ENCODE measurements around the gene SLMAP. TPM values are rescaled to one million over a fixed set of nuclear protein-coding genes. Genes with fewer than 3 reads are reported as not detected.

SLMAP gene
- total and polyA plus RNA-seq, 2 of the 13 experiments (the other 11 are each of a cell fraction or from before 2014, with no cell fraction given): 24.0 to 48.3 TPM

DNA sequence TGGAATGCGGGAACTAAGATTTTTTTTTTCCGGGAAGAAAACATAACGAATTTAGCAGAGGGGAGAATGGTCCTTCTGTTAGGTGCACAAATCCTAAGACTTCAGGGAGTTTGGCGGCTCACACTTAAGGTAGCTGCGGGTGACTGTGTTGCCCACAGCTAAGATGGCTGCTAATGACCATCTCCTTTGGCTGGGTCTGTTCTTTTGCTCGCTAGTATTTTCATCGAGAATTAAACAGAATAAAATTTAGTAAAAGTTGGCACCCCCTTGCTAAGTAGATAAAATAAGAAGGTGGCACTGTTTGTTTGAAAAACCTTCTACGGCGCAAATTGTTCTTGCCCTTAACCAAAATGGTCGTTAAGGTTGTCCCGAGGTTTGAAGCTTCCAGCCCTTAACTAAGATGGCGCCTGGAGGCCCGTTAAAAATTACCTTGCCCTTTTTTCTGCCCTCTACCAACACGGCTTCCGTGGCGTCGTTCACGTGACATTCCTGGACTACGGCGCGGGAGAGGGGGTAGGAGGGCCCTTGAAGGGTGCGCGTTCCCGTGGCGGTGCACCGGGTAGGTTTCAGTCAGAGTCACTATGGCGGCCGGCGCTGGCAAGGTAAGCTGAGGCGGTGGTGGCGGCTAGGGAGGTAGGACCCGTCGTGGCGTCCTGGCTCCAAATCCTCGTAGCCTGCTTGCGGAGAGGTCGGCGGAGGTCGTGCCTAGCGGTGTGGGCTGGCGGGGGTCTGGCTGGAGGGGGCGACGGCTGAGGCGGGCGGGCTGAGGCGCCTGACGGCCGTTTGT lies at the start of gene SLMAP (continued):
- no peak for TF ChIP-seq WIZ (CRISPR knock-in tag; IDR thresholded peaks at IDR 0.05)
- TF ChIP-seq, protein P1, sequence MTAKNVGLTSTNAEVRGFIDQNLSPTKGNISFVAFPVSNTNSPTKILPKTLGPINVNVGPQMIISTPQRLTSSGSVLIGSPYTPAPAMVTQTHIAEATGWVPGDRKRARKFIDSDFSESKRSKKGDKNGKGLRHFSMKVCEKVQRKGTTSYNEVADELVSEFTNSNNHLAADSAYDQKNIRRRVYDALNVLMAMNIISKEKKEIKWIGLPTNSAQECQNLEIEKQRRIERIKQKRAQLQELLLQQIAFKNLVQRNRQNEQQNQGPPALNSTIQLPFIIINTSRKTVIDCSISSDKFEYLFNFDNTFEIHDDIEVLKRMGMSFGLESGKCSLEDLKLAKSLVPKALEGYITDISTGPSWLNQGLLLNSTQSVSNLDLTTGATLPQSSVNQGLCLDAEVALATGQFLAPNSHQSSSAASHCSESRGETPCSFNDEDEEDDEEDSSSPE (CRISPR knock-in tag; IDR thresholded peaks at IDR 0.05): peak; percentile 79
- TF ChIP-seq ZFP36L1 (CRISPR knock-in tag; IDR thresholded peaks at IDR 0.05): peak; percentile 86
- no peak for TF ChIP-seq NFKBIZ (CRISPR knock-in tag; IDR thresholded peaks at IDR 0.05)
- TF ChIP-seq, protein P2, sequence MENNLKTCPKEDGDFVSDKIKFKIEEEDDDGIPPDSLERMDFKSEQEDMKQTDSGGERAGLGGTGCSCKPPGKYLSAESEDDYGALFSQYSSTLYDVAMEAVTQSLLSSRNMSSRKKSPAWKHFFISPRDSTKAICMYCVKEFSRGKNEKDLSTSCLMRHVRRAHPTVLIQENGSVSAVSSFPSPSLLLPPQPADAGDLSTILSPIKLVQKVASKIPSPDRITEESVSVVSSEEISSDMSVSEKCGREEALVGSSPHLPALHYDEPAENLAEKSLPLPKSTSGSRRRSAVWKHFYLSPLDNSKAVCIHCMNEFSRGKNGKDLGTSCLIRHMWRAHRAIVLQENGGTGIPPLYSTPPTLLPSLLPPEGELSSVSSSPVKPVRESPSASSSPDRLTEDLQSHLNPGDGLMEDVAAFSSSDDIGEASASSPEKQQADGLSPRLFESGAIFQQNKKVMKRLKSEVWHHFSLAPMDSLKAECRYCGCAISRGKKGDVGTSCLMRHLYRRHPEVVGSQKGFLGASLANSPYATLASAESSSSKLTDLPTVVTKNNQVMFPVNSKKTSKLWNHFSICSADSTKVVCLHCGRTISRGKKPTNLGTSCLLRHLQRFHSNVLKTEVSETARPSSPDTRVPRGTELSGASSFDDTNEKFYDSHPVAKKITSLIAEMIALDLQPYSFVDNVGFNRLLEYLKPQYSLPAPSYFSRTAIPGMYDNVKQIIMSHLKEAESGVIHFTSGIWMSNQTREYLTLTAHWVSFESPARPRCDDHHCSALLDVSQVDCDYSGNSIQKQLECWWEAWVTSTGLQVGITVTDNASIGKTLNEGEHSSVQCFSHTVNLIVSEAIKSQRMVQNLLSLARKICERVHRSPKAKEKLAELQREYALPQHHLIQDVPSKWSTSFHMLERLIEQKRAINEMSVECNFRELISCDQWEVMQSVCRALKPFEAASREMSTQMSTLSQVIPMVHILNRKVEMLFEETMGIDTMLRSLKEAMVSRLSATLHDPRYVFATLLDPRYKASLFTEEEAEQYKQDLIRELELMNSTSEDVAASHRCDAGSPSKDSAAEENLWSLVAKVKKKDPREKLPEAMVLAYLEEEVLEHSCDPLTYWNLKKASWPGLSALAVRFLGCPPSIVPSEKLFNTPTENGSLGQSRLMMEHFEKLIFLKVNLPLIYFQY (CRISPR knock-in tag; IDR thresholded peaks at IDR 0.05; ENCODE audit: borderline replicate concordance): no peak
- TF ChIP-seq ADNP (CRISPR knock-in tag; IDR thresholded peaks at IDR 0.05): no peak
- TF ChIP-seq GABPA (IDR thresholded peaks at IDR 0.05; ENCODE audit: low read depth, low read length): no peak
- peak; percentile 80 for TF ChIP-seq GABPA (CRISPR knock-in tag; IDR thresholded peaks at IDR 0.05; ENCODE audit: low read depth)
- TF ChIP-seq ZNF382 (CRISPR knock-in tag; IDR thresholded peaks at IDR 0.05; ENCODE audit: borderline replicate concordance): no peak
- TF ChIP-seq ZNF160 (CRISPR knock-in tag; IDR thresholded peaks at IDR 0.05): no peak
- TF ChIP-seq FOXA3 (CRISPR knock-in tag; IDR thresholded peaks at IDR 0.05): peak; percentile 72
- TF ChIP-seq, protein P3, sequence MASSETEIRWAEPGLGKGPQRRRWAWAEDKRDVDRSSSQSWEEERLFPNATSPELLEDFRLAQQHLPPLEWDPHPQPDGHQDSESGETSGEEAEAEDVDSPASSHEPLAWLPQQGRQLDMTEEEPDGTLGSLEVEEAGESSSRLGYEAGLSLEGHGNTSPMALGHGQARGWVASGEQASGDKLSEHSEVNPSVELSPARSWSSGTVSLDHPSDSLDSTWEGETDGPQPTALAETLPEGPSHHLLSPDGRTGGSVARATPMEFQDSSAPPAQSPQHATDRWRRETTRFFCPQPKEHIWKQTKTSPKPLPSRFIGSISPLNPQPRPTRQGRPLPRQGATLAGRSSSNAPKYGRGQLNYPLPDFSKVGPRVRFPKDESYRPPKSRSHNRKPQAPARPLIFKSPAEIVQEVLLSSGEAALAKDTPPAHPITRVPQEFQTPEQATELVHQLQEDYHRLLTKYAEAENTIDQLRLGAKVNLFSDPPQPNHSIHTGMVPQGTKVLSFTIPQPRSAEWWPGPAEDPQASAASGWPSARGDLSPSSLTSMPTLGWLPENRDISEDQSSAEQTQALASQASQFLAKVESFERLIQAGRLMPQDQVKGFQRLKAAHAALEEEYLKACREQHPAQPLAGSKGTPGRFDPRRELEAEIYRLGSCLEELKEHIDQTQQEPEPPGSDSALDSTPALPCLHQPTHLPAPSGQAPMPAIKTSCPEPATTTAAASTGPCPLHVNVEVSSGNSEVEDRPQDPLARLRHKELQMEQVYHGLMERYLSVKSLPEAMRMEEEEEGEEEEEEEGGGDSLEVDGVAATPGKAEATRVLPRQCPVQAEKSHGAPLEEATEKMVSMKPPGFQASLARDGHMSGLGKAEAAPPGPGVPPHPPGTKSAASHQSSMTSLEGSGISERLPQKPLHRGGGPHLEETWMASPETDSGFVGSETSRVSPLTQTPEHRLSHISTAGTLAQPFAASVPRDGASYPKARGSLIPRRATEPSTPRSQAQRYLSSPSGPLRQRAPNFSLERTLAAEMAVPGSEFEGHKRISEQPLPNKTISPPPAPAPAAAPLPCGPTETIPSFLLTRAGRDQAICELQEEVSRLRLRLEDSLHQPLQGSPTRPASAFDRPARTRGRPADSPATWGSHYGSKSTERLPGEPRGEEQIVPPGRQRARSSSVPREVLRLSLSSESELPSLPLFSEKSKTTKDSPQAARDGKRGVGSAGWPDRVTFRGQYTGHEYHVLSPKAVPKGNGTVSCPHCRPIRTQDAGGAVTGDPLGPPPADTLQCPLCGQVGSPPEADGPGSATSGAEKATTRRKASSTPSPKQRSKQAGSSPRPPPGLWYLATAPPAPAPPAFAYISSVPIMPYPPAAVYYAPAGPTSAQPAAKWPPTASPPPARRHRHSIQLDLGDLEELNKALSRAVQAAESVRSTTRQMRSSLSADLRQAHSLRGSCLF (CRISPR knock-in tag; IDR thresholded peaks at IDR 0.05; ENCODE audit: borderline replicate concordance): no peak
- no peak; the same call in none of the 2 replicates for TF ChIP-seq ZNF605 (CRISPR knock-in tag; IDR thresholded peaks at IDR 0.05)
- TF ChIP-seq, protein P4, sequence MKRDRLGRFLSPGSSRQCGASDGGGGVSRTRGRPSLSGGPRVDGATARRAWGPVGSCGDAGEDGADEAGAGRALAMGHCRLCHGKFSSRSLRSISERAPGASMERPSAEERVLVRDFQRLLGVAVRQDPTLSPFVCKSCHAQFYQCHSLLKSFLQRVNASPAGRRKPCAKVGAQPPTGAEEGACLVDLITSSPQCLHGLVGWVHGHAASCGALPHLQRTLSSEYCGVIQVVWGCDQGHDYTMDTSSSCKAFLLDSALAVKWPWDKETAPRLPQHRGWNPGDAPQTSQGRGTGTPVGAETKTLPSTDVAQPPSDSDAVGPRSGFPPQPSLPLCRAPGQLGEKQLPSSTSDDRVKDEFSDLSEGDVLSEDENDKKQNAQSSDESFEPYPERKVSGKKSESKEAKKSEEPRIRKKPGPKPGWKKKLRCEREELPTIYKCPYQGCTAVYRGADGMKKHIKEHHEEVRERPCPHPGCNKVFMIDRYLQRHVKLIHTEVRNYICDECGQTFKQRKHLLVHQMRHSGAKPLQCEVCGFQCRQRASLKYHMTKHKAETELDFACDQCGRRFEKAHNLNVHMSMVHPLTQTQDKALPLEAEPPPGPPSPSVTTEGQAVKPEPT (CRISPR knock-in tag; IDR thresholded peaks at IDR 0.05; ENCODE audit: low read depth): peak; percentile 83; the same call in 1 of the 2 replicates
